SK-N-MC (cell line): ENCODE results near the gene PCNA.

Source experiments
- DNase-seq: peaks from one replicate; pipeline ENCODE4 v3.0.0-alpha.2; 2011; ENCODE audit warnings: low read depth, low spot score
- H3K27ac ChIP-seq: fragments of 200-600 bp; sonication (generic); 2 replicates; pipeline ENCODE4 v1.5.1; 2016; ENCODE audit warnings: mixed run types
- H3K36me3 ChIP-seq: fragments of 200-600 bp; sonication (generic); 2 replicates; pipeline ENCODE4 v1.6.1; 2017; ENCODE audit warnings: antibody characterized with exemption, low read length, mixed read lengths; ENCODE audit not compliant: insufficient read depth
- H3K4me3 ChIP-seq: fragments of 200-600 bp; sonication (generic); 2 replicates; pipeline ENCODE4 v1.5.1; 2016
- H3K9ac ChIP-seq: fragments of 200-600 bp; sonication (generic); 2 replicates; pipeline ENCODE4 v1.8.0; 2017; ENCODE audit warnings: mixed run types, mixed read lengths; ENCODE audit not compliant: insufficient read length
- H3K9me3 ChIP-seq: fragments of 200-600 bp; sonication (generic); 2 replicates; pipeline ENCODE4 v1.6.1; 2017; ENCODE audit warnings: low read depth, mild to moderate bottlenecking, antibody characterized with exemption, low read length, moderate library complexity, mixed read lengths
- EZH2 ChIP-seq: fragments of 200-600 bp; sonication (generic); IDR thresholded peaks from one replicate; pipeline ENCODE4 v1.6.1; 2017; ENCODE audit warnings: antibody characterized with exemption
- FOXP2 ChIP-seq: optimal IDR thresholded peaks from 2 replicates; pipeline ENCODE3; 2011; ENCODE audit warnings: mild to moderate bottlenecking, moderate library complexity; ENCODE audit not compliant: insufficient read depth; ENCODE audit errors: extremely low read length, control extremely low read depth
- POLR2AphosphoS5 ChIP-seq: IDR thresholded peaks from 2 replicates; pipeline ENCODE4 v1.6.1; 2012; ENCODE audit warnings: mild to moderate bottlenecking, low read depth, low read length, borderline replicate concordance

PCNA gene

GRCh38 chr20:5070081-5070480 is 49.7 kb downstream of the PCNA start:
- no peak for DNase-seq
- no peaks in the 10 kb centered on the region for H3K36me3 ChIP-seq
- H3K27ac ChIP-seq: no peak overlapping the region
- H3K9ac ChIP-seq: no peak overlapping the region
- no peaks in the 10 kb centered on the region for H3K9me3 ChIP-seq
- H3K4me3 ChIP-seq: no peak overlapping the region
- no peak for TF ChIP-seq EZH2
- TF ChIP-seq POLR2AphosphoS5: no peak
- TF ChIP-seq FOXP2: no peak

GRCh38 chr20:5069141-5069806 is 50.5 kb downstream of the PCNA start:
- H3K9ac ChIP-seq: no peak overlapping the region
- H3K4me3 ChIP-seq: no peak overlapping the region
- H3K27ac ChIP-seq: no peak overlapping the region
- DNase-seq: no peak
- TF ChIP-seq EZH2 (no peak), POLR2AphosphoS5 (no peak), FOXP2 (no peak)
- H3K36me3 ChIP-seq: no peaks in the 10 kb centered on the region
- H3K9me3 ChIP-seq: no peaks in the 10 kb centered on the region

- H3K36me3 ChIP-seq: no peaks in the 10 kb centered on the region
- H3K4me3 ChIP-seq: no peak overlapping the region
- no peak overlapping the region for H3K27ac ChIP-seq
- DNase-seq: no peak
- H3K9ac ChIP-seq: no peak overlapping the region
- no peaks in the 10 kb centered on the region for H3K9me3 ChIP-seq
- no peak for TF ChIP-seq POLR2AphosphoS5
- TF ChIP-seq FOXP2: no peak
- no peak for TF ChIP-seq EZH2
Observed at GRCh38 chr20:5067877-5068645, 51.7 kb downstream of the PCNA start.

- Histone ChIP-seq H3K9me3 (no peaks in the 10 kb centered on the region), H3K9ac (no peak overlapping the region), H3K4me3 (no peak overlapping the region), H3K36me3 (no peaks in the 10 kb centered on the region), H3K27ac (no peak overlapping the region)
- DNase-seq: no peak
- TF ChIP-seq POLR2AphosphoS5: no peak
- TF ChIP-seq EZH2: no peak
- TF ChIP-seq FOXP2: no peak
Observed at GRCh38 chr20:5065879-5066383, 53.8 kb downstream of the PCNA start.

- H3K4me3 ChIP-seq: no peak overlapping the region
- no peaks in the 10 kb centered on the region for H3K36me3 ChIP-seq
- no peak overlapping the region for H3K9ac ChIP-seq
- no peaks in the 10 kb centered on the region for H3K9me3 ChIP-seq
- TF ChIP-seq POLR2AphosphoS5: no peak
- no peak for TF ChIP-seq EZH2
- TF ChIP-seq FOXP2: no peak
- no peak overlapping the region for H3K27ac ChIP-seq
- no peak for DNase-seq
Observed at GRCh38 chr20:5065166-5065878, 54.4 kb downstream of the PCNA start.
